ENCODE data around the gene ANKRD26.
"Not testable (repeated sequence)": the region's sequence is repeated elsewhere in the genome, so short reads cannot be mapped to it uniquely, and the experiment has no call there.

The ANKRD26 gene

GRCh38 chr10:27099916-27100812, at the start of gene ANKRD26:
Gene ANKRD26, minus strand, starts transcription at chr10:27100494. Its CDS starts 168 bp downstream, at chr10:27100326.
- peak; percentile 96 for DNase-seq

- DNase-seq, result no peak
These were observed 47.4 kb upstream of the ANKRD26 start for GRCh38 chr10:27147701-27148100.

GRCh38 chr10:27145937-27146336, 45.6 kb upstream of the ANKRD26 start:
- DNase-seq, result peak in 1 of 2 donors; percentile 25

- no peak for DNase-seq
These were observed 43.4 kb upstream of the ANKRD26 start for GRCh38 chr10:27143686-27144085.

- no peak for DNase-seq
These were observed 38.0 kb upstream of the ANKRD26 start for GRCh38 chr10:27138277-27138676.

- no peak for DNase-seq
These were observed 34.1 kb upstream of the ANKRD26 start for GRCh38 chr10:27134371-27134770.

GRCh38 chr10:27108165-27108564, 7.9 kb upstream of the ANKRD26 start:
- no peak for DNase-seq

GRCh38 chr10:27104919-27105318, 4.6 kb upstream of the ANKRD26 start:
- DNase-seq, result peak in 1 of 2 donors; percentile 13

- peak in 1 of 2 donors; percentile 23 for DNase-seq
These were observed 586 bp upstream of the ANKRD26 start for GRCh38 chr10:27100813-27101347.

- DNase-seq, result no peak
These were observed 846 bp downstream of the ANKRD26 start for GRCh38 chr10:27099448-27099847.

GRCh38 chr10:27088119-27089044, 11.9 kb downstream of the ANKRD26 start:
- no peak for DNase-seq

GRCh38 chr10:27072436-27073114, 27.7 kb downstream of the ANKRD26 start:
- no peak for DNase-seq

- no peak for DNase-seq
These were observed 31.9 kb downstream of the ANKRD26 start for GRCh38 chr10:27068217-27068891.

GRCh38 chr10:27065084-27065483, 35.2 kb downstream of the ANKRD26 start:
- DNase-seq, result no peak

GRCh38 chr10:27052656-27053055, 47.6 kb downstream of the ANKRD26 start:
- no peak for DNase-seq

GRCh38 chr10:27045247-27045646, 55.0 kb downstream of the ANKRD26 start:
- not testable (repeated sequence) for DNase-seq

- no peak for DNase-seq
These were observed 59.1 kb downstream of the ANKRD26 start for GRCh38 chr10:27041196-27041595.

- DNase-seq, result no peak
These were observed 62.1 kb downstream of the ANKRD26 start for GRCh38 chr10:27038168-27038567.

- no peak for DNase-seq
These were observed 65.1 kb downstream of the ANKRD26 start for GRCh38 chr10:27035163-27035562.

- DNase-seq, result no peak
These were observed 70.2 kb downstream of the ANKRD26 start for GRCh38 chr10:27030060-27030459.

- DNase-seq, result no peak
These were observed 78.2 kb downstream of the ANKRD26 start for GRCh38 chr10:27022048-27022447.

- no peak for DNase-seq
These were observed 80.1 kb downstream of the ANKRD26 start for GRCh38 chr10:27020243-27020642.
